WTC11 (cell line): ENCODE data around the gene CIAPIN1. TPM values are rescaled to one million over a fixed set of nuclear protein-coding genes. Genes with fewer than 3 reads are reported as not detected.

Experiments used
- ATAC-seq: fragments of 200-7000 bp; cut with Tn5 transposase; 2 replicates; pipeline ENCODE4 v1.10.0; 2021; ENCODE audit warnings: mild to moderate bottlenecking, moderate library complexity
- CTCF ChIA-PET: fragments of 300-600 bp; sonication (Branson Sonifier 250); formaldehyde crosslinking; loops from one replicate; lab custom pipeline; 2021; ENCODE audit warnings: antibody characterized with exemption; lab: Charles Lee
- POLR2A ChIA-PET: fragments of 350-600 bp; sonication (Branson Sonifier 250); formaldehyde crosslinking; loops from one replicate; lab custom pipeline; 2021; ENCODE audit warnings: antibody characterized with exemption; lab: Charles Lee
- DNase-seq: peaks from one replicate; pipeline ENCODE4 v3.0.0; 2021; ENCODE audit warnings: low spot score
- H3K27ac Mint-ChIP-seq: 2 replicates; pipeline ENCODE4 v1.8.0; 2021; ENCODE audit warnings: mixed read lengths
- H3K27me3 Mint-ChIP-seq: 2 replicates; pipeline ENCODE4 v1.8.0; 2021; ENCODE audit warnings: low read depth, mild to moderate bottlenecking, moderate library complexity, mixed read lengths
- H3K36me3 Mint-ChIP-seq: 2 replicates; pipeline ENCODE4 v1.8.0; 2021; ENCODE audit warnings: mixed read lengths
- H3K4me1 Mint-ChIP-seq: 2 replicates; pipeline ENCODE4 v1.8.0; 2022; ENCODE audit warnings: mixed read lengths
- H3K4me3 Mint-ChIP-seq: 2 replicates; pipeline ENCODE4 v1.8.0; 2021; ENCODE audit warnings: mild to moderate bottlenecking, moderate library complexity, mixed read lengths
- H3K9me3 Mint-ChIP-seq: 2 replicates; pipeline ENCODE4 v1.8.0; 2021; ENCODE audit warnings: mixed read lengths
- CREB1 ChIP-seq: sonication (generic); formaldehyde crosslinking; IDR thresholded peaks from 2 replicates; pipeline ENCODE4 v1.8.0; 2023; ENCODE audit warnings: mild to moderate bottlenecking, missing genetic modification reagents
- ESRRA ChIP-seq: sonication (generic); formaldehyde crosslinking; IDR thresholded peaks from 2 replicates; pipeline ENCODE4 v1.8.1; 2022; ENCODE audit warnings: mild to moderate bottlenecking, missing genetic modification reagents, borderline replicate concordance
- HMGA2 ChIP-seq: fragments of 250-450 bp; sonication (Bioruptor Pico); IDR thresholded peaks from 2 replicates; pipeline ENCODE4 v1.4.0; 2021; ENCODE audit warnings: mild to moderate bottlenecking, moderate library complexity
- IRF2 ChIP-seq: sonication (generic); formaldehyde crosslinking; IDR thresholded peaks from 2 replicates; pipeline ENCODE4 v1.8.0; 2022; ENCODE audit warnings: low read depth, missing genetic modification reagents, borderline replicate concordance
- KAT7 ChIP-seq: sonication (generic); formaldehyde crosslinking; IDR thresholded peaks from 2 replicates; pipeline ENCODE4 v1.8.1; 2023; ENCODE audit warnings: missing genetic modification reagents, mild to moderate bottlenecking, borderline replicate concordance
- MYBL2 ChIP-seq: sonication (generic); formaldehyde crosslinking; IDR thresholded peaks from 2 replicates; pipeline ENCODE4 v1.8.1; 2023; ENCODE audit warnings: mild to moderate bottlenecking, moderate library complexity, missing genetic modification reagents
- NFATC4 ChIP-seq: fragments of 250-450 bp; sonication (Bioruptor Pico); IDR thresholded peaks from 2 replicates; pipeline ENCODE4 v1.9.0; 2021; ENCODE audit warnings: mild to moderate bottlenecking
- NFYB ChIP-seq: sonication (generic); formaldehyde crosslinking; conservative IDR thresholded peaks from 2 replicates; pipeline ENCODE4 v1.8.0; 2022; ENCODE audit warnings: low read depth, missing genetic modification reagents
- NR2C2 ChIP-seq: sonication (generic); formaldehyde crosslinking; IDR thresholded peaks from 2 replicates; pipeline ENCODE4 v1.8.0; 2022; ENCODE audit warnings: mild to moderate bottlenecking, missing genetic modification reagents
- RELA ChIP-seq: sonication (generic); formaldehyde crosslinking; IDR thresholded peaks from 2 replicates; pipeline ENCODE4 v1.8.1; 2022; ENCODE audit warnings: missing genetic modification reagents, mild to moderate bottlenecking, borderline replicate concordance
- total RNA-seq: library from RNA; stranded (reverse); gene quantifications from 3 replicates; pipeline ENCODE4 v1.2.3, GENCODE V29; 2021
- TF ChIP-seq, protein P1 (sequence below): fragments of 250-450 bp; sonication (Bioruptor Pico); IDR thresholded peaks from 2 replicates; pipeline ENCODE4 v1.9.0; 2021; ENCODE audit warnings: mild to moderate bottlenecking, borderline replicate concordance
- TF ChIP-seq, protein P2 (sequence below): sonication (generic); formaldehyde crosslinking; IDR thresholded peaks from 2 replicates; pipeline ENCODE4 v1.8.0; 2022; ENCODE audit warnings: missing genetic modification reagents
- TF ChIP-seq, protein P3 (sequence below): sonication (generic); formaldehyde crosslinking; IDR thresholded peaks from 2 replicates; pipeline ENCODE4 v1.8.1; 2023; ENCODE audit warnings: mild to moderate bottlenecking, missing genetic modification reagents, moderate library complexity
- TF ChIP-seq, protein P4 (sequence below): sonication (generic); formaldehyde crosslinking; conservative IDR thresholded peaks from 2 replicates; pipeline ENCODE4 v1.8.1; 2022; ENCODE audit warnings: mild to moderate bottlenecking, missing genetic modification reagents
- TF ChIP-seq, protein P5 (sequence below): sonication (generic); formaldehyde crosslinking; IDR thresholded peaks from 2 replicates; pipeline ENCODE4 v1.8.0; 2023; ENCODE audit warnings: missing genetic modification reagents, mild to moderate bottlenecking, borderline replicate concordance
- TF ChIP-seq, protein P6 (sequence below): fragments of 250-450 bp; sonication (Bioruptor Pico); IDR thresholded peaks from 2 replicates; pipeline ENCODE4 v1.9.0; 2021; ENCODE audit warnings: mild to moderate bottlenecking

Gene CIAPIN1
- total RNA-seq, 1 experiment from 2014 or later, result 87.9 TPM

DNA sequence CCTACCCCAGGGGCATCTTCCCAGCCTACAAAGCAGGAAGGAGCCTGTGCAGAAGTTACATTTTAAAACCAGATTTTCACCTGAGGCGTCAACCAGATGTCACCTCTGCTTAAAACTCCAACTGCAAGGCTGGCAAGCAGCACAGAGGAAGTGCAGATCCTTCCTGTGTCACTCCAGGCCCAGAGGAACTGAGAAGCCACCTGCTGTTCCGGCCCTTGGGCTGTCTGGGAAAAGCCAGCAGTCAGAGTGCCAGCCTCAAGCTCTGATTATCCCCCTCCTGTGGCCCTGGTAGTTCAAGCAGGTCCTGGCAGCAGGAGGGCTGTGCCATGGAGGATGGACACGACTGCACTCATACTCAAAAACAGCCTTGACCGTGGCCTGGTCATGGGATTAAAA lies 25.5 kb upstream of the CIAPIN1 start:
- peaks cover 56% of the 10 kb centered on the region for H3K4me1 Mint-ChIP-seq
- no peaks in the 10 kb centered on the region for H3K27me3 Mint-ChIP-seq
- no peak overlapping the region for H3K4me3 Mint-ChIP-seq
- DNase-seq (no peak), ATAC-seq (peak; percentile 4)
- peak overlapping the region; percentile 63; the same call in 1 of the 2 replicates for H3K27ac Mint-ChIP-seq
- peaks cover 42% of the 10 kb centered on the region for H3K36me3 Mint-ChIP-seq
- TF ChIP-seq NFATC4 (CRISPR knock-in tag) (no peak), NR2C2 (CRISPR knock-in tag) (no peak), KAT7 (CRISPR knock-in tag) (no peak), RELA (CRISPR knock-in tag) (no peak), CREB1 (no peak), HMGA2 (CRISPR knock-in tag) (no peak), IRF2 (CRISPR knock-in tag) (no peak), NFYB (CRISPR knock-in tag) (no peak), MYBL2 (CRISPR knock-in tag) (no peak), ESRRA (no peak)
- TF ChIP-seq, protein P1, sequence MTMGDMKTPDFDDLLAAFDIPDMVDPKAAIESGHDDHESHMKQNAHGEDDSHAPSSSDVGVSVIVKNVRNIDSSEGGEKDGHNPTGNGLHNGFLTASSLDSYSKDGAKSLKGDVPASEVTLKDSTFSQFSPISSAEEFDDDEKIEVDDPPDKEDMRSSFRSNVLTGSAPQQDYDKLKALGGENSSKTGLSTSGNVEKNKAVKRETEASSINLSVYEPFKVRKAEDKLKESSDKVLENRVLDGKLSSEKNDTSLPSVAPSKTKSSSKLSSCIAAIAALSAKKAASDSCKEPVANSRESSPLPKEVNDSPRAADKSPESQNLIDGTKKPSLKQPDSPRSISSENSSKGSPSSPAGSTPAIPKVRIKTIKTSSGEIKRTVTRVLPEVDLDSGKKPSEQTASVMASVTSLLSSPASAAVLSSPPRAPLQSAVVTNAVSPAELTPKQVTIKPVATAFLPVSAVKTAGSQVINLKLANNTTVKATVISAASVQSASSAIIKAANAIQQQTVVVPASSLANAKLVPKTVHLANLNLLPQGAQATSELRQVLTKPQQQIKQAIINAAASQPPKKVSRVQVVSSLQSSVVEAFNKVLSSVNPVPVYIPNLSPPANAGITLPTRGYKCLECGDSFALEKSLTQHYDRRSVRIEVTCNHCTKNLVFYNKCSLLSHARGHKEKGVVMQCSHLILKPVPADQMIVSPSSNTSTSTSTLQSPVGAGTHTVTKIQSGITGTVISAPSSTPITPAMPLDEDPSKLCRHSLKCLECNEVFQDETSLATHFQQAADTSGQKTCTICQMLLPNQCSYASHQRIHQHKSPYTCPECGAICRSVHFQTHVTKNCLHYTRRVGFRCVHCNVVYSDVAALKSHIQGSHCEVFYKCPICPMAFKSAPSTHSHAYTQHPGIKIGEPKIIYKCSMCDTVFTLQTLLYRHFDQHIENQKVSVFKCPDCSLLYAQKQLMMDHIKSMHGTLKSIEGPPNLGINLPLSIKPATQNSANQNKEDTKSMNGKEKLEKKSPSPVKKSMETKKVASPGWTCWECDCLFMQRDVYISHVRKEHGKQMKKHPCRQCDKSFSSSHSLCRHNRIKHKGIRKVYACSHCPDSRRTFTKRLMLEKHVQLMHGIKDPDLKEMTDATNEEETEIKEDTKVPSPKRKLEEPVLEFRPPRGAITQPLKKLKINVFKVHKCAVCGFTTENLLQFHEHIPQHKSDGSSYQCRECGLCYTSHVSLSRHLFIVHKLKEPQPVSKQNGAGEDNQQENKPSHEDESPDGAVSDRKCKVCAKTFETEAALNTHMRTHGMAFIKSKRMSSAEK (CRISPR knock-in tag), result no peak
- TF ChIP-seq, protein P2, sequence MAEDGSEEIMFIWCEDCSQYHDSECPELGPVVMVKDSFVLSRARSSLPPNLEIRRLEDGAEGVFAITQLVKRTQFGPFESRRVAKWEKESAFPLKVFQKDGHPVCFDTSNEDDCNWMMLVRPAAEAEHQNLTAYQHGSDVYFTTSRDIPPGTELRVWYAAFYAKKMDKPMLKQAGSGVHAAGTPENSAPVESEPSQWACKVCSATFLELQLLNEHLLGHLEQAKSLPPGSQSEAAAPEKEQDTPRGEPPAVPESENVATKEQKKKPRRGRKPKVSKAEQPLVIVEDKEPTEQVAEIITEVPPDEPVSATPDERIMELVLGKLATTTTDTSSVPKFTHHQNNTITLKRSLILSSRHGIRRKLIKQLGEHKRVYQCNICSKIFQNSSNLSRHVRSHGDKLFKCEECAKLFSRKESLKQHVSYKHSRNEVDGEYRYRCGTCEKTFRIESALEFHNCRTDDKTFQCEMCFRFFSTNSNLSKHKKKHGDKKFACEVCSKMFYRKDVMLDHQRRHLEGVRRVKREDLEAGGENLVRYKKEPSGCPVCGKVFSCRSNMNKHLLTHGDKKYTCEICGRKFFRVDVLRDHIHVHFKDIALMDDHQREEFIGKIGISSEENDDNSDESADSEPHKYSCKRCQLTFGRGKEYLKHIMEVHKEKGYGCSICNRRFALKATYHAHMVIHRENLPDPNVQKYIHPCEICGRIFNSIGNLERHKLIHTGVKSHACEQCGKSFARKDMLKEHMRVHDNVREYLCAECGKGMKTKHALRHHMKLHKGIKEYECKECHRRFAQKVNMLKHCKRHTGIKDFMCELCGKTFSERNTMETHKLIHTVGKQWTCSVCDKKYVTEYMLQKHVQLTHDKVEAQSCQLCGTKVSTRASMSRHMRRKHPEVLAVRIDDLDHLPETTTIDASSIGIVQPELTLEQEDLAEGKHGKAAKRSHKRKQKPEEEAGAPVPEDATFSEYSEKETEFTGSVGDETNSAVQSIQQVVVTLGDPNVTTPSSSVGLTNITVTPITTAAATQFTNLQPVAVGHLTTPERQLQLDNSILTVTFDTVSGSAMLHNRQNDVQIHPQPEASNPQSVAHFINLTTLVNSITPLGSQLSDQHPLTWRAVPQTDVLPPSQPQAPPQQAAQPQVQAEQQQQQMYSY (CRISPR knock-in tag), result no peak
- TF ChIP-seq, protein P3, sequence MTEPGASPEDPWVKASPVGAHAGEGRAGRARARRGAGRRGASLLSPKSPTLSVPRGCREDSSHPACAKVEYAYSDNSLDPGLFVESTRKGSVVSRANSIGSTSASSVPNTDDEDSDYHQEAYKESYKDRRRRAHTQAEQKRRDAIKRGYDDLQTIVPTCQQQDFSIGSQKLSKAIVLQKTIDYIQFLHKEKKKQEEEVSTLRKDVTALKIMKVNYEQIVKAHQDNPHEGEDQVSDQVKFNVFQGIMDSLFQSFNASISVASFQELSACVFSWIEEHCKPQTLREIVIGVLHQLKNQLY (CRISPR knock-in tag), result no peak
- TF ChIP-seq, protein P4, sequence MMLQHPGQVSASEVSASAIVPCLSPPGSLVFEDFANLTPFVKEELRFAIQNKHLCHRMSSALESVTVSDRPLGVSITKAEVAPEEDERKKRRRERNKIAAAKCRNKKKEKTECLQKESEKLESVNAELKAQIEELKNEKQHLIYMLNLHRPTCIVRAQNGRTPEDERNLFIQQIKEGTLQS (CRISPR knock-in tag), result no peak
- ChIA-PET CTCF (interaction anchor here (0.6 to 8.2 kb wide), 6 partner anchors 10 to 56 kb away, joined by 3 to 80 read pairs (median 4); partner anchors contain the start of genes CIAPIN1, COQ9 and POLR2C), POLR2A (interaction anchor here (0.5 to 1.4 kb wide), 2 partner anchors 26 to 43 kb away, joined by 5 read pairs; partner anchors contain the start of genes CIAPIN1 and COQ9)
- no peaks in the 10 kb centered on the region for H3K9me3 Mint-ChIP-seq

DNA sequence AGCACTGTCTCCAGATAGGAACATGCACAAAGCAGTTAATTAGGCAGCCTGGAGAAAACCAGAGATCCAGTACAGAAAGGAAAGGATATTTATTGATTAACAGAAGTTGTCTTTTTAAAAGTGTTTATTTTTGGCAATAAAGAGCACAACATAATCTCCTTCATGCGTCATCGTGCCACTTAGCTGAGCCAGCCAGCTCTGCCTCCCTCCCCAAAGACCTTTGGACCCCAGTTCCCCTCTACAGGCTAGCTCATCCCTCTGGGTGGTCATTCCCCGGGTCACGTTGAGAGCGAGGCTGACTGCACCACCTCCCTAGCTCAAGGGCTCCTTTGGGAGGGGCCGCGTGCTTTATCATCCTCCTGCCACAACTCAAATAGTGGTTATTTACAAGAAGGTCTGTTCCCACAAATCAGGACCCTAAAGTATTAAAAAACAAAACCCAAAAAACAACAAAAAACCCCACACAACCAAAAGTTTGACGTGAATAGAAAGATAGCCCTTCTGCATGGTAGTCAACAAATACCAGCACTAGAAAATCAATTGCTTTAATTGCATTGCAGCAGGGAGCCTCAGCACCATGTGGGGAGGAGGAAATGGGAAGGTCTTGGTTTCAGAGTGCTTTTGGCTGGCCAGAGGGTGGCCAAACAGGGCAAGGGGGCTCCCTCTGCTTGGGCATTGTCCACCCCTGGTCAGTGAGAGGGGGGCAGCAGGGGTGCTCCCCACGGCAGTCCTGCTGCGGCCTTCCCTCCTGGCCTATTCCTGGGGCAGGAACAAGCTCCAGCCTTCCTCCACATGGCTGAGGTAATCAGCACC lies 24.9 kb upstream of the CIAPIN1 start:
- peak overlapping the region; percentile 97 for H3K27ac Mint-ChIP-seq
- ChIA-PET POLR2A (interaction anchor here (0.5 to 1.4 kb wide), 2 partner anchors 25 to 44 kb away, joined by 5 read pairs; partner anchors contain the start of genes CIAPIN1 and COQ9), CTCF (interaction anchor here (0.6 to 8.2 kb wide), 5 partner anchors 8 to 46 kb away, joined by 3 to 80 read pairs (median 5); partner anchors contain the start of genes CIAPIN1, COQ9 and POLR2C)
- ATAC-seq (peak; percentile 4; the same call in 1 of the 2 replicates), DNase-seq (no peak)
- H3K4me1 Mint-ChIP-seq, result peaks cover 50% of the 10 kb centered on the region
- no peaks in the 10 kb centered on the region for H3K9me3 Mint-ChIP-seq
- peak overlapping the region; percentile 45 for H3K4me3 Mint-ChIP-seq
- peaks cover 46% of the 10 kb centered on the region for H3K36me3 Mint-ChIP-seq
- H3K27me3 Mint-ChIP-seq, result no peaks in the 10 kb centered on the region
- TF ChIP-seq, protein P5, sequence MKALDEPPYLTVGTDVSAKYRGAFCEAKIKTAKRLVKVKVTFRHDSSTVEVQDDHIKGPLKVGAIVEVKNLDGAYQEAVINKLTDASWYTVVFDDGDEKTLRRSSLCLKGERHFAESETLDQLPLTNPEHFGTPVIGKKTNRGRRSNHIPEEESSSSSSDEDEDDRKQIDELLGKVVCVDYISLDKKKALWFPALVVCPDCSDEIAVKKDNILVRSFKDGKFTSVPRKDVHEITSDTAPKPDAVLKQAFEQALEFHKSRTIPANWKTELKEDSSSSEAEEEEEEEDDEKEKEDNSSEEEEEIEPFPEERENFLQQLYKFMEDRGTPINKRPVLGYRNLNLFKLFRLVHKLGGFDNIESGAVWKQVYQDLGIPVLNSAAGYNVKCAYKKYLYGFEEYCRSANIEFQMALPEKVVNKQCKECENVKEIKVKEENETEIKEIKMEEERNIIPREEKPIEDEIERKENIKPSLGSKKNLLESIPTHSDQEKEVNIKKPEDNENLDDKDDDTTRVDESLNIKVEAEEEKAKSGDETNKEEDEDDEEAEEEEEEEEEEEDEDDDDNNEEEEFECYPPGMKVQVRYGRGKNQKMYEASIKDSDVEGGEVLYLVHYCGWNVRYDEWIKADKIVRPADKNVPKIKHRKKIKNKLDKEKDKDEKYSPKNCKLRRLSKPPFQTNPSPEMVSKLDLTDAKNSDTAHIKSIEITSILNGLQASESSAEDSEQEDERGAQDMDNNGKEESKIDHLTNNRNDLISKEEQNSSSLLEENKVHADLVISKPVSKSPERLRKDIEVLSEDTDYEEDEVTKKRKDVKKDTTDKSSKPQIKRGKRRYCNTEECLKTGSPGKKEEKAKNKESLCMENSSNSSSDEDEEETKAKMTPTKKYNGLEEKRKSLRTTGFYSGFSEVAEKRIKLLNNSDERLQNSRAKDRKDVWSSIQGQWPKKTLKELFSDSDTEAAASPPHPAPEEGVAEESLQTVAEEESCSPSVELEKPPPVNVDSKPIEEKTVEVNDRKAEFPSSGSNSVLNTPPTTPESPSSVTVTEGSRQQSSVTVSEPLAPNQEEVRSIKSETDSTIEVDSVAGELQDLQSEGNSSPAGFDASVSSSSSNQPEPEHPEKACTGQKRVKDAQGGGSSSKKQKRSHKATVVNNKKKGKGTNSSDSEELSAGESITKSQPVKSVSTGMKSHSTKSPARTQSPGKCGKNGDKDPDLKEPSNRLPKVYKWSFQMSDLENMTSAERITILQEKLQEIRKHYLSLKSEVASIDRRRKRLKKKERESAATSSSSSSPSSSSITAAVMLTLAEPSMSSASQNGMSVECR, result no peak
- TF ChIP-seq, protein P6, sequence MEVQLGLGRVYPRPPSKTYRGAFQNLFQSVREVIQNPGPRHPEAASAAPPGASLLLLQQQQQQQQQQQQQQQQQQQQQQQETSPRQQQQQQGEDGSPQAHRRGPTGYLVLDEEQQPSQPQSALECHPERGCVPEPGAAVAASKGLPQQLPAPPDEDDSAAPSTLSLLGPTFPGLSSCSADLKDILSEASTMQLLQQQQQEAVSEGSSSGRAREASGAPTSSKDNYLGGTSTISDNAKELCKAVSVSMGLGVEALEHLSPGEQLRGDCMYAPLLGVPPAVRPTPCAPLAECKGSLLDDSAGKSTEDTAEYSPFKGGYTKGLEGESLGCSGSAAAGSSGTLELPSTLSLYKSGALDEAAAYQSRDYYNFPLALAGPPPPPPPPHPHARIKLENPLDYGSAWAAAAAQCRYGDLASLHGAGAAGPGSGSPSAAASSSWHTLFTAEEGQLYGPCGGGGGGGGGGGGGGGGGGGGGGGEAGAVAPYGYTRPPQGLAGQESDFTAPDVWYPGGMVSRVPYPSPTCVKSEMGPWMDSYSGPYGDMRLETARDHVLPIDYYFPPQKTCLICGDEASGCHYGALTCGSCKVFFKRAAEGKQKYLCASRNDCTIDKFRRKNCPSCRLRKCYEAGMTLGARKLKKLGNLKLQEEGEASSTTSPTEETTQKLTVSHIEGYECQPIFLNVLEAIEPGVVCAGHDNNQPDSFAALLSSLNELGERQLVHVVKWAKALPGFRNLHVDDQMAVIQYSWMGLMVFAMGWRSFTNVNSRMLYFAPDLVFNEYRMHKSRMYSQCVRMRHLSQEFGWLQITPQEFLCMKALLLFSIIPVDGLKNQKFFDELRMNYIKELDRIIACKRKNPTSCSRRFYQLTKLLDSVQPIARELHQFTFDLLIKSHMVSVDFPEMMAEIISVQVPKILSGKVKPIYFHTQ (CRISPR knock-in tag), result 0 out of 2 replicates have a peak, but pooled peaks have one; percentile 49
